ENCODE measurements around the gene FOXQ1. TPM values are rescaled to one million over a fixed set of nuclear protein-coding genes. Genes with fewer than 3 reads are reported as not detected.

The FOXQ1 gene
- polyA plus RNA-seq, 1 of the 3 experiments (the other 2 are of a cell fraction) = not detected

GRCh38 chr6:1312473-1313367 lies 822 bp downstream of the FOXQ1 start:
- Histone ChIP-seq H3K36me3 (replicated peaks in 1 of 2; ENCODE audit: control insufficient read depth in 1 of 2, insufficient read depth in 2 of 2, low read length in 1 of 2) (no peaks in the 10 kb centered on the region), H2AFZ (ENCODE audit: low read depth) (no peak overlapping the region), H3K79me2 (ENCODE audit: insufficient read depth) (no peaks in the 10 kb centered on the region), H3K9ac (no peak overlapping the region), H4K20me1 (ENCODE audit: insufficient read depth) (no peaks in the 10 kb centered on the region), H3F3A (replicated peaks; ENCODE audit: insufficient read depth) (peaks cover 2% of the 10 kb centered on the region), H3K9me3 (no peaks in the 10 kb centered on the region), H3K27ac (ENCODE audit: low read depth in 2 of 2, low read length in 1 of 2) (no peak overlapping the region), H3K27me3 (ENCODE audit: insufficient read depth) (peaks cover 69% of the 10 kb centered on the region), H3K4me2 (no peak overlapping the region), H3K9me2 (no peaks in the 10 kb centered on the region), H3K4me3 (ENCODE audit: low read depth in 2 of 2, low read length in 1 of 2) (no peak overlapping the region), H3K4me1 (ENCODE audit: control insufficient read depth in 1 of 2, insufficient read depth in 2 of 2, low read depth in 1 of 2, low read length in 1 of 2) (no peaks in the 10 kb centered on the region; a peak in 1 of 4 replicates)
- no peak for TF ChIP-seq TCF12 (IDR thresholded peaks at IDR 0.05)
- DNase-seq = peak; percentile 30
- ChIA-PET CTCF (interaction anchor here (1.4 kb wide), 1 partner anchor 30 kb away, joined by 3 read pairs; no protein-coding TSS in a partner anchor), POLR2A (no interaction called here)
- 9% methylated on average over 28 of the region's 109 CpGs for WGBS (ENCODE audit: low lambda C conversion rate)

GRCh38 chr6:1313384-1313766 lies 1.5 kb downstream of the FOXQ1 start:
- WGBS (ENCODE audit: low lambda C conversion rate) = 0% methylated on average over 3 of the region's 64 CpGs
- Histone ChIP-seq H3K27me3 (ENCODE audit: insufficient read depth) (peaks cover 69% of the 10 kb centered on the region), H3K4me3 (ENCODE audit: low read depth in 2 of 2, low read length in 1 of 2) (no peak overlapping the region), H4K20me1 (ENCODE audit: insufficient read depth) (no peaks in the 10 kb centered on the region), H3K9me3 (no peaks in the 10 kb centered on the region), H2AFZ (ENCODE audit: low read depth) (no peak overlapping the region), H3K36me3 (replicated peaks in 1 of 2; ENCODE audit: control insufficient read depth in 1 of 2, insufficient read depth in 2 of 2, low read length in 1 of 2) (no peaks in the 10 kb centered on the region), H3K4me2 (no peak overlapping the region), H3K79me2 (ENCODE audit: insufficient read depth) (no peaks in the 10 kb centered on the region), H3K4me1 (ENCODE audit: control insufficient read depth in 1 of 2, insufficient read depth in 2 of 2, low read depth in 1 of 2, low read length in 1 of 2) (no peaks in the 10 kb centered on the region; a peak in 1 of 4 replicates), H3K27ac (ENCODE audit: low read depth in 2 of 2, low read length in 1 of 2) (no peak overlapping the region), H3K9ac (no peak overlapping the region), H3F3A (replicated peaks; ENCODE audit: insufficient read depth) (peaks cover 3% of the 10 kb centered on the region), H3K9me2 (no peaks in the 10 kb centered on the region)
- ChIA-PET CTCF (interaction anchor here (1.4 kb wide), 1 partner anchor 30 kb away, joined by 3 read pairs; no protein-coding TSS in a partner anchor), POLR2A (no interaction called here)
- TF ChIP-seq RCOR1 (IDR thresholded peaks at IDR 0.05; ENCODE audit: low read length) = no peak
- TF ChIP-seq SIN3A (IDR thresholded peaks at IDR 0.05; ENCODE audit: borderline replicate concordance, low read depth, low read length) = no peak
- TF ChIP-seq ELF1 (IDR thresholded peaks at IDR 0.05) = no peak
- TF ChIP-seq GATA2 (CRISPR knock-in tag; IDR thresholded peaks at IDR 0.05) = no peak
- no peak for TF ChIP-seq GABPA (IDR thresholded peaks at IDR 0.05; ENCODE audit: low read depth)
- no peak for TF ChIP-seq RAD21 (IDR thresholded peaks at IDR 0.05; ENCODE audit: low read length)
- no peak for TF ChIP-seq NFIC (IDR thresholded peaks at IDR 0.05; ENCODE audit: borderline replicate concordance)
- TF ChIP-seq MAX (IDR thresholded peaks at IDR 0.05; ENCODE audit: low read depth) = no peak
- TF ChIP-seq RXRA (IDR thresholded peaks at IDR 0.05; ENCODE audit: borderline replicate concordance, low read depth) = no peak
- no peak for TF ChIP-seq TEAD4 (IDR thresholded peaks at IDR 0.05; ENCODE audit: borderline replicate concordance, insufficient read depth)
- no peak for TF ChIP-seq REST (IDR thresholded peaks at IDR 0.05; ENCODE audit: low read depth, low read length)
- TF ChIP-seq PBX3 (IDR thresholded peaks at IDR 0.05) = no peak
- no peak for TF ChIP-seq YY1 (IDR thresholded peaks at IDR 0.05; ENCODE audit: low read depth)
- TF ChIP-seq ZBTB33 (IDR thresholded peaks at IDR 0.05; ENCODE audit: borderline replicate concordance, low read depth) = no peak
- DNase-seq = no peak

All from SK-N-SH (cell line).